GM18502 (cell line): Measurements from ENCODE around the gene IQGAP2.

Source experiments
- ATAC-seq: cut with Tn5 transposase; IDR thresholded peaks from one replicate; pipeline ENCODE4 v1.9.1; 2021; ENCODE audit warnings: mild to moderate bottlenecking; ENCODE audit not compliant: unreplicated experiment, poor library complexity

IQGAP2 gene

DNA sequence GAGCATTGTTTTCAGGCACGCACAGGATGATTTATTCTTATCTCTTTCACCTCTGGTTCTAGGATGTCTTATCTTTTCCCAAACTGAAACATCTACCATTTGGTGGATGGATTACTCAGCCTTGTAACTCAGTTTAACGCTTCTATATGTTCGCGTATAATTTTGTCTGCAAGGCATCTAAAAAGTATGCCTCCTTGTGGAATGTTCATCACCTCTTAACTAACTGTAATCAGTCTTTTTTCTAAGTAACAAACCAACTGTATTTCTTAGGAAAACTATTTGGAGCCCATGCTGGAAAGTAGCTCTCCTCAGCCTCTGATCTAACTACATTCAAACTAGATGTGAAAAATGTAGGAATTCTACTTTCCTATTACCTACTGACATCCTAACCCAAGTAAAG lies 231.6 kb downstream of the IQGAP2 start:
- ATAC-seq = no peak

DNA sequence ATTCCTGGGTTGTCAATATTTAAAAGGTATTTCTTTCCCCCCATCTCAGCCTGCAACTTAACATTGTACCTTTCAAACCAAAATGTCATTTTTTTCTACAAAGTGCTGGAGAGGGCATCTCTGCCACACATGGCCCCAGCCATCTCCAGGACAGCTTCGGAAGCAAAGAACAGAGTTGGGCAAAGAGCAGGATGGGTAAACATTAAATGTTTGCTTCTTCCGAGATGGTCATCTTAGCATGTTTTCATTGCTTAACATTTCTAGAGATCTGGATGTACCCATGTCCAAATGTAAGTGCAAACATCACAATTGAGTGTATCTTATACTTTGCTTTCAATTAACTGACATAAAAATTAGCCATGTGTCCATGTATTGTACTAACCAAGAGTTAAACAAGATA lies 234.4 kb downstream of the IQGAP2 start:
- ATAC-seq = no peak

DNA sequence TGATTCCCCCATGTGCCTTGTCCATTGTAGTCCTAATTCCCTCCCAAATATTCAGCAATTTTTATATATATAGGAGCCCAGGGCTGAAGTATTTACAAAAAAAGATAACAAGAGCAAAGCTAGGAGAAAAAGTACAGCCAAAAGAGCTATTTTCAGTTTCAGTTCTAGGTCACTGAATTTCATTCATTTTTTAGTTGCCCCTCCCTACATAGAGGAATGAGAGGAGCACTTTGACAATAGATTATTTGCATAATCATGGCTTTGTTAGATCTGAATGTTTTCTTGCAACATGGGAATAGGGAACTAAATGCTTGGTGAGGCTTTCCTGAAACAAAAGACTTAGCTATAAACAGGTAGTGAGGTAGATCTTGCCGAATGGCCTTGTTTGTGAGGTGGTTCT lies 235.4 kb downstream of the IQGAP2 start:
- ATAC-seq = no peak

DNA sequence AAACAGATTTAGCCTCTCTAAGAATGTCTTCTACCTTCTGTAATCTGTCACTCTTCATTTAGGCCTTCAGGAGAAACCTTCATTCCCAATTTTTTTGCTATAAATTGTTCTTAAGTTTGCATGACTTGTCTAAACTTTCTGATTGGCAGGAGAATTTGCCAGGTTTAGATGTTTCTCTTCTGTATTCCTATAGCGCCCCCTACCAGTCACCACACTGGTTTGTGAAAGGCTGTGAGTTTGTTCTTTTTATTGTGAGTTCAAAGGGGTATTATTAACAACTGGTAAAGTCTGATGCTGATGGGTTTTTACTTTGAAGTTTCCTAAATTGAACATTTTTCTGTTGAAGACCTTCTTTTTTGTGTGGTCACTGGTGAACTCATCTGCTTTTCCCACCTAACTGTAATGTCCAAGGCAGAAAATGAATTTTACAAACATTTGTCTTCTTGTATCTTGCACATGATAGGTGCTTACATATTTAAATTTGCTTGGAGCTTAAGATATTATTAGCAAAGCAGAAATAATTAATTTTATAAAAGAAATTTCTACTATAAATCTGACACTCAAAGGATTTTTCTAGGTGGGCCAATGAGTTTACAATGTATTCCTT lies 238.5 kb downstream of the IQGAP2 start:
- no peak for ATAC-seq

DNA sequence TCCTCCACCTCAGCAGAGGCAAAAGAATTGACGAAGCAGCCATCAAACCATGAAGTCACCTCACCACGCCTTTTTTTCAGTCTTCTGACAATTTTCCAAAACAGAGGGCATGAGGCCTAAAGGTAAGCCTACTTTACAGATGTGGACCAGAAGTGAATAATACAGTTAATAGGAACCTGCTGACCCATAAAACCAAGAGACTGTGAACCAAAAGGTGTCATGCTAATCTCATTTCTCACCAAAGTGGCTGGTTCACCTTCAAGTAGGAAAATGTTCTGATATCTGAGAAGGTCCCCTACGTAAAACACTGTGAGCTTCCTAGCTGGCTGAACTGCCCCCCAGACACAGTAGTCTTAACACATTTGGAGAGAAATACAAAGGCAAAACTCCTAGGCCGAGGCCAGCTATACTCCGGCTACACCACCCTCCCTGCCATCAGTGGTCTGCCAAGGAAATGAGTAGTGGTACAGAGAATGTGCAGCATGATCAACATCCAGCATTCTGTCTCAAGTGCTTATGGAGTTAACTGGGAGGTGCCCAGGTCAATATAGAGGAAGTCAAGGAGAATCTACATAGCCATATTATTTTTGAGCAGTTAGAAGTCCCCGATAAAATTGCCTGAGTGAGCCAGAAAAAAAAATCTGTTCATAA lies 239.4 kb downstream of the IQGAP2 start:
- no peak for ATAC-seq

DNA sequence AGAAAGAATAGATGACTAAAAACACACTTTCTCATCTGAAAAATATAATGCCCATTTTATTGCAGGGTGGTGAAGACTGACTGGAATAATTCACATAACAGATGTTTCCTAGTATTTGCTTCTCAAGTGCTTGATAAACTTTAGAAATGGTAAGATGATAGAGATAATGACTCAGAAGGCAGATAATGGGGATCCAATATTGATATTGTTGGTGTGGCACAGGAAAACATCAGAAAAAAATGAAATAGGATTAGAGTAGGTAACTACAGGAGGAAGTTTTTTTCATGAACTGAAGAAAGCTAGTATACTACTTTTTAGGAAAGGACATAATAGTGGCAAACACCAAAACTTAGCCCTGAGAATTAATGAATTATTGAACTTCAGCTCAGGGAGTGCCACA lies 240.3 kb downstream of the IQGAP2 start:
- ATAC-seq = no peak

DNA sequence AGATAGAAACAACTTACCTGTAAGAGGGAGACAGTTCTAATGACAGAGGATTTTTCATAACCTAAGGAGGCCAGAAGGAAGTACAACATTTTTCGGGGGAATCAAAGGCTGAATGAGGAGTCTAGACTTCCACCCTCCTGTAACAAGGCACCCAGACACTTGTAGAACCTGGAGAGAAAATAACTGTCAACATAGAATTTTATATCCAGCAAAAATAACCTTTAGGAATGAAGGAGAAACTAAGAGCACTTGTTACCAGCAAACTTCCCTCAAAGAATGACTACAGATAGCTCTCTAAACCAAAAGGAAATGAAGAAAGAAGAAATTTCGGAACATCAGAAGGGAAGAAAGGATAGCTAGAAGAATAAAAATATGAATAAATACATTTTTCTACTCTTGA lies 246.1 kb downstream of the IQGAP2 start:
- ATAC-seq = no peak

DNA sequence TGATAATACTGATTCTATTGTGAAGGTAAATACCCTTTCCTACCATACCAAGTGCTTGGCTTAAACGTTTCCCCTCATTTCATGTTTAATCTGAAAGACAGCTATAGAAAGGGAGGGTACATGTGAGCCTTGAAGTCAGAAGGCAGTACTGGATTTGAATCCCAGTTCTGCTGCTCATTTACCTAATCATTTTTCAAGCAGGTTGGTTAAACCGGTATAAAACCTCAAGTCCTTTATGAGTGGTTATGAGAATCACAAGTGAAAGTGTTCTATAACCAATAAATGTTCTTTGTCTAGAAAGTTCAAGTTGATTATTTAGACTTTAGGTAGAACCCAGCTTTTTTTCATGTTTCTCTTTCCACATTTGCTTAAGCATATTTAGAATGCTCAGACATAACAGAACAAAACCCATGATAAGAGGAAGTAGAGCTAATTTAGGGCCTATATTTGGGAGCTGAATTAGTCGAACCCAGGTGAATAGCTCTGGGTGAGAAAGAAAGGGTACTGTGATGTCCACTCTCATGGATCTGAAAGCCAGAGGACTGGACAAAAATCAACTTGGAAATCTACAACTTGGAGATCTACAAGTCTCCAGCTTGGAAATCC lies 249.8 kb downstream of the IQGAP2 start:
- ATAC-seq = no peak

DNA sequence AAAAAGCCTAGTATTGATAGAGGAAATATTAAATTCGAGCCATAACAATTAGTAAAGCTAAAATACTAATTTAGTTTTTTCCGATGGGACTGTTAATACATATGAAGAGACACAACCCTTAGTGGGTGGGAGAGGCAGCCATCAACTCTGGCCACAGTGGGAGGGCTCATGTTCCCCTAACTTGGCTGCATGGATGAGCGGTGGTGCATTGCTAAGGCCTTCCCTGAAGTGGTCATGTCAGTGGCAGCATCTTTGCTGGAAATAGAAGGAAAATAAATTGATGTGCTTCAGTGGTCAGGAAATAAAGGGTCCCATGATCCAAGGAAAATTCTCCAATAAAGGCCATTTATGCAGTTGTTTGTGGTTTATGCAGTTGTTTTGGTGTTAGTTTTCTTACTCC lies 254.0 kb downstream of the IQGAP2 start:
- ATAC-seq = no peak

DNA sequence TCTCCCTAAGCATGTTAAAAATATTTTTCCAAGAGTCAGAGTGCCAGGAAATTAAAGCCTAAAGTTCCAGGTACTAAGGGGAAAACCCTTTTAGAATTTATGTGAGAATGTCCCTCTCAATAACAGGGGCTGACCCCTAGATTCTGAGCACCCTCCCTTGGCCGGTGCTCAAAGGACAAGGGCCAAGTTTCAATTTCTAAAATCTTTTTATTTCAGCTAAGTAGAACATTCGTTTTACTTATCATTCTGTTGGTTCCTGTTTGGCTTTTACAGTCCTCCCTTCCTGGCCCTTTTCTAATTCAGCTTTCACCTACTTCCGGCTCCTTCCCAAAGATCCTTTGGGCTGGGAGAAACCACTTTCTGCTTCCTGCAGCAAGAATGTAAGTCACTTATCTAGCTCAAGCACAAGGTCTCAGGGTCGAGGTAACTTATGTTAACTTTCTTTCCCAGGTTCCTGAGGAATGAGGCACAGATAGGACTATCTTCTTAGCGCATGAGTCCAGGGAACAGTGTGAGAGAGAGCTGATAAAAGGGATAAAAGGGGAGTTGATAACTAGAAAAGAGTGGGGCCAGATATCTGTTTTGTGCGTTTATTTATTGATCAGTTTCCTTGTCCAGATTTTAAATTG lies 254.7 kb downstream of the IQGAP2 start:
- ATAC-seq = no peak

DNA sequence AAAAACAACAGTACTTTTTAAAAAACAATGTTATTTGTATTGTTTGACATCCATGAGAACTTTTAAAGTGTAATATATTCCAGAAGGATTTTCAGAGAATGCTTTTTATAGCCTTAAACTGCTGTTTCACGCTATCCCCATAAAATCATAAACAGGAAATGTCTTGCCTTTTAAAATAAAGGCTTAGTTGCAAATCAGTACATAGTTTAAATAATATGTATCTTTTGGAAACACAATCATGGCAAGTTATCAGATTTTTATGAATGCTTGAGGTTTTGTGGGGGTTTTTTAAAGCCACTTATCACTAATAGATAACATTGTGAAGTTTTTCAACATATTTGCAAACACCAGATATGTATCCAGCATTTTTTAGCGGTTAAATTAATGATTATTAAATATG lies 257.3 kb downstream of the IQGAP2 start:
- ATAC-seq = no peak

DNA sequence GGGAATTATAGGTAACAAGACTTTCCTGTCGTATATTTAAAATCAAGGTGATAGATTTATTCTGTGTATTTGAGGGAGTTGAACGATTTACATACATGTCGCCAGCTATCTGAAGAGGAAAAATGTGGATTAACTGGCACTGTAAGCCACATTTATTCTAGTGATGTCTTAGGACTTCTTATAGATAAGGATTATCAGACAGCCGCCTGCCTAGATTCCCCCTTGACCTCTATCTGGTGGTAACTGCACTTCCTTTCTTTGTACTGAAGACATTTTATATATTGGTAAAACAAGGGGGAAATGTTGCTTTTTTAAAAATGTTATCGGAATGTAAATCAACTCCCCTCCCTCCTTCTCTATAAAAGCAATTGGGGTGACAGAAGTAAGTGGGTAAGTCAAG lies 259.4 kb downstream of the IQGAP2 start:
- no peak for ATAC-seq

DNA sequence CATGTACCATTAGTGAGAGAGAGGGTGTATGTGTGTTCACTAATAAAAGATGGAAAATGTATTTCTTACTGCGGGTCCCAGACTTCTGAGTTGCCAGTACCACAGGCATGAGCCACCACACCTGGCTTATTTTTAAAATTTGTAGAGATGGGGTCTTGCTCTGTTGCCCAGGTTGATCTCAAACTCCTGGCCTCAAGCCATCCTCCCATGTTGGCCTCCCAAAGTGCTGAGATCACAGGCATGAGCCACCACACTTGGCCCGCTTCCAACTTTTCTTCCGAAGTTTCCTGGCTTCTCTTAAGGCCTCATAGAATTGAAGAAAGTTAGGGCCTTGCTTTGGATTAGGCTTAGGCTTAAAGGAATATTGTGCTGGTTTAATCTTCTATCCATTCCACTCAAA lies 260.5 kb downstream of the IQGAP2 start:
- ATAC-seq = no peak

DNA sequence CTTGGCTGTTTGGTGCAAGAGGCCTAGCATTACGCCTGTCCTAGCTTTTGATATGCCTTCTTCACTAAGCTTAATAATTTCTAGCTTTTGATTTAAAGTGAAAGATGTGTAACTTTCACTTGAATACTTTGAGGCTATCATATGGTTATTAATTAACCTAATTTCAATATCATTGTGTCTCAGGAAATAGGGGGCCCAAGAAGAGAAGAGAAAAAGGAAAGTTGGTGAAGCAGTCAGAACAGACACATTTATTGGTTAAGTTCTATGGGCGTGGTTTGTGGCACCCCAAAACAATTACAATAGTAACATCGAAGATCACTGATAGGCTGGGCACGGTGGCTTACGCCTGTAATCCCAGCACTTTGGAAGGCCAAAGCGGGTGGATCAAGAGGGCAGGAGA lies 261.0 kb downstream of the IQGAP2 start:
- ATAC-seq = no peak

DNA sequence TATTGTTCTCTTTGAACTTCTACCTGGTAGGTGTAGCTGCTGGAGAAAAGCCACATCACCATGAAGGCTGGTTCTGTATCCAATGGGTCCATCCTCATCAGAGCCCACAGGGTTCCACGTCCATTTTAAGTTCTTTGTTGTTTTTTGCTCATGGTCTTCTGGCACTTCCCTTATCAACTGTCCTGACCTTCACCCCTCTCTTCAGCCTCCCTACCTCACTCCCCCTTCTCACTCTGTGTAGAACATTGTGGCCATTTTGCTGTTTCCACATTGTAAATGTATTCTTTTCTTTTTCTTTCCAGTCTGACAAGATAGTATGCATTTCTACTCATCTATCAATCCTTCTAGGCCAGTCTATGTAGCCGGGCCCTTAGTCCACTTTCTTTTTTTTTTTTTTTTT lies 264.4 kb downstream of the IQGAP2 start:
- ATAC-seq = no peak

DNA sequence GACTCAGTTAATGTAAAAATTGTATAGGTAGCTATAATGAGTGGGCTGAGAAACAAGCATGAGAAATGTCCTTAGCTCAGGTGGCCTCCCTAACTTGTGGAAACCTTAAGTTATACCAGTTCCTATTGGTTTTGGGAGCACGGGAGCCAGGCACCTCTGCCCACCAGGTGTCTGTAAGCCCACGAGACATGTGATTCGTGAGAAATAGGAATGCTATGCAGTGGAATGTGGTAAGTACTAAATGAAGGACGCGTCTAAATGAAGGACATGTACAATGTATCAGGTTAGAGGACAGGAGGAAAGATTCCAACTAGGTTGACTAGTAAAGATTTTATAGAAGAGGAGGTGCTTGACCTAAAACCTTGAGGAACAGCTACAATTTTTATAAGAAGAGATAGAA lies 266.2 kb downstream of the IQGAP2 start:
- no peak for ATAC-seq

DNA sequence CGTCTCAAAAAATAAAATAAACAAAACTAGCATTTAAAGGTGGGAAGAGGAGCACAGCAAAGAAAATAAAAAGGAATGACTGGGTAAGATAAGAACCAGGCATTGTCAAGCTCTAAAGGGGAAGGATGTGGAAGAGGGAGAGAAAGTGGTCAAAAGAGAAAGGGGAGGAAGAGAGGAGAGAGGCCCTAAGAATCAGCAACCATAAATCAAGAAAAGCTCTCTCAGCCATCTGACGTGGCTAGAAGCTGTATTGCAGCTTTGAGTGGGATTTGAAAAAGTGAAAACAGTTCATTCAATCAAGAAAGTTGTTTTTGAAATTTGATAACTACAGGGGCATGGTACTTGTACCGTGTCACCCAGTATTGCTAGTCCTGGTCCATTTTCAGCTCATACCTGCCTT lies 267.4 kb downstream of the IQGAP2 start:
- no peak for ATAC-seq

DNA sequence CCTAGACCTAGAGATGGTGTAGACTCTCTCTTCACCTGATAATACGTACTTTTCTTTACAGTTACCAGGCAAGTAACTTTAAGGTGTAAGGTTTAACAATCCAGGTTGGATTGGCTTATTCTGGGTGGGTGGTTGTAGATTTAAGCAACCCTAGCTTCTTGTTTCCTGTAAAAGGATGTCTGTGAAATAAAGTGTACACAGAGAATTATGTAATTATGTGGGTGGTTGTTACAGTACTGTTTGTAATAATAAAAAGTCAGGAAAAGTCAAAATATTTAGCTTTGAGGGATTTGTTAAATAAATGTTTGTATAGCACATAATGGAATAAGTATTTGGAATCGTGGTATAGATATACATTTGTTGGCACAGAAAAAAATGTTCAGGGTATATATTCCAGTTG lies 269.2 kb downstream of the IQGAP2 start:
- ATAC-seq = no peak

DNA sequence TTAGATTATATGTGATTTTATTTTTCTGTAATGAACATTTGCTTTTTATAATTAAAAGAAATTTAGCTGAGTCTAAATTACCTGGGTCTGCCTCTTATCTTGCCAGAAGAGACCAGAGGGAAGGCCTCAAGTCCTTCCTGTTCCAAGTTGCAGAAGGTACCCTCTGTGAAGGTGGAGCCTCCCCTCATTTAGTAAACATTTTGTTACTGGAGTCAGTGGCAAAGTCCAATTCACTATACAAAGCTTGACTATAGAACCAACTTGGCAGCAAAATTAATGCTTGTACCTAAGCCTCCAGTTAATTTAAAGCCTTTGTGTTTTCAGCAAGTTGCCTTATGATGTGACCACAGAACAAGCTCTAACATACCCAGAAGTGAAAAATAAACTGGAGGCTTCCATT lies 270.0 kb downstream of the IQGAP2 start:
- no peak for ATAC-seq

DNA sequence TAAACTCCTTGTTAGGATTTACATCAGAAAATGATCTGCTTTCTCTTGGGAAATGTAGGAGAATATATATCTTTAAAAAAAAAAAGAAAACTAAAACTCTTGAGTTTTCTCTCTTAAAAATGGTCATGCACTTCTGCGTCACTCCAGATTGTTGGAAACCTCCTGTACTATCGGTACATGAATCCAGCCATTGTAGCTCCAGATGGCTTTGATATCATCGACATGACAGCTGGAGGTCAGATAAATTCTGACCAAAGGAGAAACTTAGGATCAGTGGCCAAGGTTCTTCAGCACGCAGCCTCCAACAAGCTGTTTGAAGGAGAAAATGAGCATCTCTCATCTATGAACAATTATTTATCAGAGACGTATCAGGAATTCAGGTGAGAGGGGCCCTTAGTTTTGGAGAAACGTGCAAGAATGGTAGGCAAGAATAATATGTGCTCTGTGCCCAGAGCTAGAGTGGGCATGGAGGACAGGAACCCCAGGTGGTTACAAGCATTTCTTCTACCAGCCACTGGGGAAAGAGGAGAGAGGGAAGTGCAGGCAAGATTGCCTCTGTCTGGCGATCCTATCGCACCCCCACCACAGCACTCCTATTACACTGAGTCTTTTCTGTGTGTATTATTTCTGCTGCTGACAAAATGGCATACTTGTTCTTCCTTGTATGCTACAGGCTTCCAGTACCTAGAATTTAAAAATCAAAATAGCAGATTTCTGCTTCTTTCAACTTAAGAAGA lies 271.4 kb downstream of the IQGAP2 start:
- ATAC-seq = no peak

DNA sequence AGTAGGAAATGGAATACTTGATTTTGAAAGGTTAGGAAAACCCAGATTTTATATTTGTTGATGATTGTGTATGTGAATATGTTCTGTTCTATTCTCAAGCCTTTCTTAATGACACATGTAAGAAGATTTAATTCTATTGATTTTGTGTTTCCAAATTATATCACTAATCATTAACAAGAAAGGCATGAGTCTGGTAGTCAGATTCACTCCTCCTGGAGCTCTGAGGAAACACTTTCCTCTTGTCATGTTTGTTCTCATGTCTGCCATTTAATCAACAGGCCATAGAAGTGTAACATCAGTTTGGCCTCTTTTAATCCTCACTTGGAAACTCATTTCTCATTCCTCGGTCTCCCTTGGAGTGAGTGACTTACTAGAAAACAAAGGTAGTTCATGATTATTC lies 272.3 kb downstream of the IQGAP2 start:
- ATAC-seq = no peak
